Sigmoid colon (tissue), 4 donors: ENCODE measurements around the gene RAB3D.

Experiments used
- CTCF ChIP-seq, 4 experiments: fragments of 450-650 bp in 3 of 4; fragments of 200-600 bp in 1 of 4; IDR thresholded peaks; one replicate each; pipeline ENCODE4 v1.5.1; 2016 to 2019; ENCODE audit warnings: antibody characterized with exemption in 4 of 4, mild to moderate bottlenecking in 3 of 4, moderate library complexity in 2 of 4
- EP300 ChIP-seq, 4 donors: sonication (generic); formaldehyde crosslinking; IDR thresholded peaks; one replicate each; pipeline ENCODE4 v1.6.1; 2017; ENCODE audit warnings: antibody characterized with exemption in 4 of 4
- POLR2A ChIP-seq, 2 donors: fragments of 450-650 bp; IDR thresholded peaks; one replicate each; pipeline ENCODE4 v1.6.1; 2016; ENCODE audit warnings: antibody characterized with exemption in 2 of 2, mild to moderate bottlenecking in 2 of 2, moderate library complexity in 2 of 2
- POLR2AphosphoS5 ChIP-seq, 4 donors: sonication (generic); formaldehyde crosslinking; IDR thresholded peaks; one replicate each; pipeline ENCODE4 v1.6.1; 2017; ENCODE audit warnings: antibody characterized with exemption in 4 of 4

GRCh38 chr19:11300811-11301120 lies 38.7 kb downstream of the RAB3D start:
- TF ChIP-seq EP300 (IDR thresholded peaks at IDR 0.05) (no peak), CTCF (IDR thresholded peaks at IDR 0.05) (no peak), POLR2A (IDR thresholded peaks at IDR 0.05) (no peak), POLR2AphosphoS5 (IDR thresholded peaks at IDR 0.05) (no peak)
